T-helper 22 cell (primary cell): ENCODE measurements around the gene DYNLRB2.

ENCODE experiments used
- DNase-seq: peaks from one replicate; pipeline ENCODE4 v3.0.0-alpha.2; 2020; ENCODE audit warnings: low read depth

DYNLRB2 gene

GRCh38 chr16:80552277-80552676 is 11.5 kb downstream of the DYNLRB2 start:
- DNase-seq: no peak

- no peak for DNase-seq
These were observed 13.2 kb downstream of the DYNLRB2 start for GRCh38 chr16:80554033-80554432.

GRCh38 chr16:80556481-80556880 is 15.7 kb downstream of the DYNLRB2 start:
- no peak for DNase-seq

GRCh38 chr16:80557037-80557436 is 16.2 kb downstream of the DYNLRB2 start:
- no peak for DNase-seq

- no peak for DNase-seq
These were observed 18.6 kb downstream of the DYNLRB2 start for GRCh38 chr16:80559369-80559768.

GRCh38 chr16:80563066-80563465 is 22.3 kb downstream of the DYNLRB2 start:
- no peak for DNase-seq

- DNase-seq: no peak
These were observed 23.6 kb downstream of the DYNLRB2 start for GRCh38 chr16:80564394-80564793.

- peak; percentile 12 for DNase-seq
These were observed 28.8 kb downstream of the DYNLRB2 start for GRCh38 chr16:80569440-80570105.

- no peak for DNase-seq
These were observed 29.3 kb downstream of the DYNLRB2 start for GRCh38 chr16:80570106-80570478.

GRCh38 chr16:80573700-80574120 is 32.9 kb downstream of the DYNLRB2 start:
- no peak for DNase-seq

GRCh38 chr16:80576343-80576912 is 35.6 kb downstream of the DYNLRB2 start:
- no peak for DNase-seq

- no peak for DNase-seq
These were observed 36.9 kb downstream of the DYNLRB2 start for GRCh38 chr16:80577485-80578280.

- DNase-seq: peak; percentile 24
These were observed 39.5 kb downstream of the DYNLRB2 start for GRCh38 chr16:80580109-80580832.

- no peak for DNase-seq
These were observed 42.7 kb downstream of the DYNLRB2 start for GRCh38 chr16:80583466-80583865.

- DNase-seq: no peak
These were observed 45.0 kb downstream of the DYNLRB2 start for GRCh38 chr16:80585764-80586163.

GRCh38 chr16:80586476-80586875 is 45.7 kb downstream of the DYNLRB2 start:
- DNase-seq: no peak

GRCh38 chr16:80587071-80587470 is 46.3 kb downstream of the DYNLRB2 start:
- DNase-seq: no peak

GRCh38 chr16:80591071-80591915 is 50.5 kb downstream of the DYNLRB2 start:
- no peak for DNase-seq

GRCh38 chr16:80592273-80592672 is 51.5 kb downstream of the DYNLRB2 start:
- no peak for DNase-seq

GRCh38 chr16:80594756-80595155 is 54.0 kb downstream of the DYNLRB2 start:
- DNase-seq: no peak

- no peak for DNase-seq
These were observed 55.9 kb downstream of the DYNLRB2 start for GRCh38 chr16:80596507-80597207.
